ENCODE results near the gene ZSCAN16. TPM values are rescaled to one million over a fixed set of nuclear protein-coding genes. Genes with fewer than 3 reads are reported as not detected.

ZSCAN16 gene
- total RNA-seq, 1 experiment from 2014 or later, result 8.1 TPM

DNA sequence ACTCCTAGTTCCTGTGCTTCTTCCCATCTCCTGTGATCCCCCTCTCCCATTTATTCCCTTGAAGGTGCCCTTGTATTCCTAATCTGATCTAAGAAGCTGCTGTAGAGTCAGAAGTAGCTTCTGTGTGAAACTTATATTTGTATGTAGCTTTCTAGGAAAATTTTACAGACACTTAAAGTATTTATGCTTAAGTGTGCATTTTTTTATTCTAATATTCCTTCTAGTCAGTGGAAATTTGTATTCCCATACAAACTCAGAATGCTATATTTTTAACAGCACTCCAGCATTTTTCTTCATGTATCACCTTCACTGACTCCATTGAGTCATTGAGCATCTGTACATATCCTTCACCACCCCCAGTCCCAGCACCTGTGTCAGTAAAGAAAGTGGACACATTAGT, 29.9 kb downstream of the ZSCAN16 start:
- no peak overlapping the region for H2AFZ ChIP-seq (ENCODE audit: low read length)
- no peak for DNase-seq
- peaks cover 70% of the 10 kb centered on the region for H3K36me3 ChIP-seq (ENCODE audit: low read depth, low read length)
- no peak overlapping the region for H3K9ac ChIP-seq (ENCODE audit: low read length)
- no peaks in the 10 kb centered on the region for H3K9me3 ChIP-seq (ENCODE audit: low read length)
- no peak overlapping the region for H3K4me3 ChIP-seq (ENCODE audit: low read length)
- POLR2A ChIA-PET (ENCODE audit: unreplicated experiment), result interaction anchor here (0.6 kb wide), 1 partner anchor 432 kb away, joined by 3 read pairs; no protein-coding TSS in a partner anchor
- no peaks in the 10 kb centered on the region for H3F3A ChIP-seq (ENCODE audit: low read length, unreplicated experiment)
- no peak overlapping the region for H3K27ac ChIP-seq (ENCODE audit: low read length)
- H3K27me3 ChIP-seq (ENCODE audit: low read length), result no peaks in the 10 kb centered on the region
- H4K20me1 ChIP-seq (ENCODE audit: low read length), result no peaks in the 10 kb centered on the region
- ATAC-seq, result no peak
- intact Hi-C loops (cut with micrococcal nuclease), result no loop called here
- no peaks in the 10 kb centered on the region for H3K4me1 ChIP-seq (ENCODE audit: insufficient read depth, low read length)
- BruUV-seq (replicated peaks), result no TSS peak
- H3K9me2 ChIP-seq (replicated peaks; ENCODE audit: low read length), result no peaks in the 10 kb centered on the region
- TF ChIP-seq, protein P1, sequence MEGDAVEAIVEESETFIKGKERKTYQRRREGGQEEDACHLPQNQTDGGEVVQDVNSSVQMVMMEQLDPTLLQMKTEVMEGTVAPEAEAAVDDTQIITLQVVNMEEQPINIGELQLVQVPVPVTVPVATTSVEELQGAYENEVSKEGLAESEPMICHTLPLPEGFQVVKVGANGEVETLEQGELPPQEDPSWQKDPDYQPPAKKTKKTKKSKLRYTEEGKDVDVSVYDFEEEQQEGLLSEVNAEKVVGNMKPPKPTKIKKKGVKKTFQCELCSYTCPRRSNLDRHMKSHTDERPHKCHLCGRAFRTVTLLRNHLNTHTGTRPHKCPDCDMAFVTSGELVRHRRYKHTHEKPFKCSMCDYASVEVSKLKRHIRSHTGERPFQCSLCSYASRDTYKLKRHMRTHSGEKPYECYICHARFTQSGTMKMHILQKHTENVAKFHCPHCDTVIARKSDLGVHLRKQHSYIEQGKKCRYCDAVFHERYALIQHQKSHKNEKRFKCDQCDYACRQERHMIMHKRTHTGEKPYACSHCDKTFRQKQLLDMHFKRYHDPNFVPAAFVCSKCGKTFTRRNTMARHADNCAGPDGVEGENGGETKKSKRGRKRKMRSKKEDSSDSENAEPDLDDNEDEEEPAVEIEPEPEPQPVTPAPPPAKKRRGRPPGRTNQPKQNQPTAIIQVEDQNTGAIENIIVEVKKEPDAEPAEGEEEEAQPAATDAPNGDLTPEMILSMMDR (conservative IDR thresholded peaks at IDR 0.05; ENCODE audit: low read depth, low read length), result no peak
- TF ChIP-seq EZH2 (IDR thresholded peaks at IDR 0.05; ENCODE audit: low read length, unreplicated experiment), result no peak
- TF ChIP-seq EZH2phosphoT487 (IDR thresholded peaks at IDR 0.05; ENCODE audit: borderline replicate concordance, low read length), result no peak
- H3K79me2 ChIP-seq (ENCODE audit: low read length), result no peaks in the 10 kb centered on the region
- CTCF ChIA-PET, result interaction anchor here (0.6 kb wide), 1 partner anchor 547 kb away, joined by 3 read pairs; no protein-coding TSS in a partner anchor
- H3K4me2 ChIP-seq (ENCODE audit: low read length), result no peak overlapping the region

DNA sequence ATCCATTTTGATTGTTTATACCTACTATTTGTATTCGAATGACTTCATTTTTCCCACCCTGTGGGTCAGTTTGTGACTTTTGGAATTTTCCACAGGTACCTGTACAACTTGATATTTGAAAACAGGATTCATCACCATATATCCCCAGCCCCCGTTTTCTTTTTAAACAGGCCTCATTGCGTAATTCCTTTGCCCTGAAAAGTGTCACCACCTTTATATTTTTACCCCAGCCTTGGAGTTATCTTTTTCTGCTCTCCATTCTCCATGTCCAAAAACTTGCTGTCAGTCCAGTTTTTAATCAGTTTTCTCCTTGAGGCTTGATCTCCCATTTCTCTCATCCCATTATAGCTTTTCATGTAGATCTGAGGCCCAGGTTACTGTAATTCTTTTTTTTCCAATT, 33.9 kb downstream of the ZSCAN16 start:
- Histone ChIP-seq H3K27me3 (ENCODE audit: low read length) (no peaks in the 10 kb centered on the region), H3K36me3 (ENCODE audit: low read depth, low read length) (peaks cover 34% of the 10 kb centered on the region), H4K20me1 (ENCODE audit: low read length) (no peaks in the 10 kb centered on the region), H2AFZ (ENCODE audit: low read length) (no peak overlapping the region), H3K4me3 (ENCODE audit: low read length) (no peak overlapping the region), H3K9me2 (replicated peaks; ENCODE audit: low read length) (no peaks in the 10 kb centered on the region), H3F3A (ENCODE audit: low read length, unreplicated experiment) (no peaks in the 10 kb centered on the region), H3K79me2 (ENCODE audit: low read length) (no peaks in the 10 kb centered on the region), H3K9ac (ENCODE audit: low read length) (no peak overlapping the region), H3K27ac (ENCODE audit: low read length) (no peak overlapping the region), H3K4me1 (ENCODE audit: insufficient read depth, low read length) (no peaks in the 10 kb centered on the region), H3K4me2 (ENCODE audit: low read length) (no peak overlapping the region), H3K9me3 (ENCODE audit: low read length) (no peaks in the 10 kb centered on the region)
- DNase-seq (no peak), ATAC-seq (no peak)
- ChIA-PET CTCF (no interaction called here), POLR2A (ENCODE audit: unreplicated experiment) (no interaction called here)
- TF ChIP-seq EZH2 (IDR thresholded peaks at IDR 0.05; ENCODE audit: low read length, unreplicated experiment) (no peak), EZH2phosphoT487 (IDR thresholded peaks at IDR 0.05; ENCODE audit: borderline replicate concordance, low read length) (no peak)
- TF ChIP-seq, protein P1 (conservative IDR thresholded peaks at IDR 0.05; ENCODE audit: low read depth, low read length), result no peak
- no TSS peak for BruUV-seq (replicated peaks)
- intact Hi-C loops (cut with micrococcal nuclease), result no loop called here

DNA sequence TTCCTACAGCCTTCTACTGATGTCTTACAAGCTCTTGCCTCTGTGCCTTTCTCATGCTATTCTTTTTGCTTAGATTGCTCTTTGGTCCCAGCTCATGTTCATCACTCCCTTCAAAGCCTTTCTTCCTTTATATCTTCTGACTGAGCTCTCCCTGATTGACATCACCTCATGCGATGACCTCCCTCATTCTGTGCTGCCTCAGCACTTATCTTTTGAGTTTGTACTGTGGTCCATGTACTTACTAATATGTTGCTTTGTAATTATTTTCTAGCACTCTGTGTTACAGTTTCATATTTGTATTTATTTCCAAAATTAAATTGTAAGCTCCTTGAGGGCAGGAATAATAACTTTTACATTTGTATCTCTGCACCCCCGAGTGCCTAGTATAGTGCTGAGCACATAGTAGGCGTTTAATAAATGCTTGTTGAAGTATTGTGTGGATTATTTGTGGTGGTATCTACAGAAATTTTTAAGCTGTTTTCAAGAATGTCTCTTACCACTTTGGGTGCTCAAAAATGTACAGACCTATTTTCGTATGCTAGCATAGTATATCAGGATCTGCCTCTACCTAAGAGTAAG, 34.7 kb downstream of the ZSCAN16 start:
- ChIA-PET POLR2A (ENCODE audit: unreplicated experiment) (no interaction called here), CTCF (no interaction called here)
- H3K9ac ChIP-seq (ENCODE audit: low read length), result no peak overlapping the region
- no peak overlapping the region for H3K27ac ChIP-seq (ENCODE audit: low read length)
- ATAC-seq (no peak), DNase-seq (no peak)
- TF ChIP-seq EZH2 (IDR thresholded peaks at IDR 0.05; ENCODE audit: low read length, unreplicated experiment) (no peak), EZH2phosphoT487 (IDR thresholded peaks at IDR 0.05; ENCODE audit: borderline replicate concordance, low read length) (no peak)
- TF ChIP-seq, protein P1 (conservative IDR thresholded peaks at IDR 0.05; ENCODE audit: low read depth, low read length), result no peak
- H3K36me3 ChIP-seq (ENCODE audit: low read depth, low read length), result peaks cover 26% of the 10 kb centered on the region
- no peaks in the 10 kb centered on the region for H3K9me2 ChIP-seq (replicated peaks; ENCODE audit: low read length)
- no peak overlapping the region for H3K4me3 ChIP-seq (ENCODE audit: low read length)
- H3F3A ChIP-seq (ENCODE audit: low read length, unreplicated experiment), result no peaks in the 10 kb centered on the region
- H3K27me3 ChIP-seq (ENCODE audit: low read length), result no peaks in the 10 kb centered on the region
- no peaks in the 10 kb centered on the region for H3K9me3 ChIP-seq (ENCODE audit: low read length)
- intact Hi-C loops (cut with micrococcal nuclease), result no loop called here
- no peaks in the 10 kb centered on the region for H3K79me2 ChIP-seq (ENCODE audit: low read length)
- H2AFZ ChIP-seq (ENCODE audit: low read length), result no peak overlapping the region
- no peak overlapping the region for H3K4me2 ChIP-seq (ENCODE audit: low read length)
- no peaks in the 10 kb centered on the region for H4K20me1 ChIP-seq (ENCODE audit: low read length)
- BruUV-seq (replicated peaks), result no TSS peak
- no peaks in the 10 kb centered on the region for H3K4me1 ChIP-seq (ENCODE audit: insufficient read depth, low read length)

Measured in PC-3 (cell line).